Stomach (tissue), 4 donors: ENCODE results near the gene MAMDC2.

Experiments
- POLR2A ChIP-seq, 4 donors: fragments of 450-650 bp; IDR thresholded peaks; one replicate each; pipeline ENCODE4 v1.6.1; 2016; ENCODE audit warnings: antibody characterized with exemption in 4 of 4, control low read depth in 2 of 4, mild to moderate bottlenecking in 1 of 4, moderate library complexity in 1 of 4
- POLR2AphosphoS5 ChIP-seq, 3 donors: sonication (generic); formaldehyde crosslinking; IDR thresholded peaks; one replicate each; pipeline ENCODE4 v1.6.1; 2016; ENCODE audit warnings: antibody characterized with exemption in 3 of 3

- no peak for TF ChIP-seq POLR2A (IDR thresholded peaks at IDR 0.05)
- no peak for TF ChIP-seq POLR2AphosphoS5 (IDR thresholded peaks at IDR 0.05)
Measured at GRCh38 chr9:70130266-70130665, 86.6 kb downstream of the MAMDC2 start.
